ENCODE measurements around the gene CNTNAP5. TPM values are rescaled to one million over a fixed set of nuclear protein-coding genes. Genes with fewer than 3 reads are reported as not detected.
"Not testable (repeated sequence)": the region's sequence is repeated elsewhere in the genome, so short reads cannot be mapped to it uniquely, and the experiment has no call there.

CNTNAP5 gene
- total RNA-seq, 2 donors from 2014 or later = not detected

- Mint-ChIP-seq H3K4me3 (no peak overlapping the region), H3K9me3 (peaks cover 7% of the 10 kb centered on the region), H3K27me3 (no peaks in the 10 kb centered on the region), H3K36me3 (ENCODE audit: low read depth) (no peaks in the 10 kb centered on the region), H3K27ac (no peak overlapping the region), H3K4me1 (no peaks in the 10 kb centered on the region)
- no peak for ATAC-seq (replicated peaks)
These were observed 370.9 kb downstream of the CNTNAP5 start for GRCh38 chr2:124395961-124396360.

- Mint-ChIP-seq H3K27me3 (no peaks in the 10 kb centered on the region), H3K9me3 (peaks cover 23% of the 10 kb centered on the region), H3K4me1 (no peaks in the 10 kb centered on the region), H3K27ac (no peak overlapping the region), H3K4me3 (no peak overlapping the region), H3K36me3 (ENCODE audit: low read depth) (no peaks in the 10 kb centered on the region)
- ATAC-seq (replicated peaks) = no peak
These were observed 377.2 kb downstream of the CNTNAP5 start for GRCh38 chr2:124402274-124402673.

- not testable (repeated sequence) for H3K4me3 Mint-ChIP-seq; H3K27me3 Mint-ChIP-seq; ATAC-seq (replicated peaks); H3K4me1 Mint-ChIP-seq; H3K27ac Mint-ChIP-seq; H3K36me3 Mint-ChIP-seq (ENCODE audit: low read depth)
- H3K9me3 Mint-ChIP-seq = peaks cover 11% of the 10 kb centered on the region
These were observed 382.9 kb downstream of the CNTNAP5 start for GRCh38 chr2:124407836-124408534.

GRCh38 chr2:124424074-124424473, 399.0 kb downstream of the CNTNAP5 start:
- Mint-ChIP-seq H3K9me3 (peaks cover 13% of the 10 kb centered on the region), H3K4me3 (no peak overlapping the region), H3K4me1 (no peaks in the 10 kb centered on the region), H3K36me3 (ENCODE audit: low read depth) (no peaks in the 10 kb centered on the region), H3K27me3 (no peaks in the 10 kb centered on the region), H3K27ac (no peak overlapping the region)
- ATAC-seq (replicated peaks) = no peak

- H3K4me1 Mint-ChIP-seq = no peaks in the 10 kb centered on the region
- no peak overlapping the region for H3K27ac Mint-ChIP-seq
- H3K27me3 Mint-ChIP-seq = no peaks in the 10 kb centered on the region
- ATAC-seq (replicated peaks) = no peak
- H3K36me3 Mint-ChIP-seq (ENCODE audit: low read depth) = no peaks in the 10 kb centered on the region
- H3K4me3 Mint-ChIP-seq = no peak overlapping the region
- peaks cover 12% of the 10 kb centered on the region for H3K9me3 Mint-ChIP-seq
These were observed 401.0 kb downstream of the CNTNAP5 start for GRCh38 chr2:124426122-124426521.

- ATAC-seq (replicated peaks) = no peak
- peaks cover 8% of the 10 kb centered on the region for H3K9me3 Mint-ChIP-seq
- no peaks in the 10 kb centered on the region for H3K4me1 Mint-ChIP-seq
- H3K27ac Mint-ChIP-seq = no peak overlapping the region
- H3K4me3 Mint-ChIP-seq = no peak overlapping the region
- no peaks in the 10 kb centered on the region for H3K36me3 Mint-ChIP-seq (ENCODE audit: low read depth)
- no peaks in the 10 kb centered on the region for H3K27me3 Mint-ChIP-seq
These were observed 401.5 kb downstream of the CNTNAP5 start for GRCh38 chr2:124426625-124427024.

- no peaks in the 10 kb centered on the region for H3K4me1 Mint-ChIP-seq
- H3K9me3 Mint-ChIP-seq = peaks cover 9% of the 10 kb centered on the region
- ATAC-seq (replicated peaks) = no peak
- H3K27ac Mint-ChIP-seq = no peak overlapping the region
- no peaks in the 10 kb centered on the region for H3K36me3 Mint-ChIP-seq (ENCODE audit: low read depth)
- no peak overlapping the region for H3K4me3 Mint-ChIP-seq
- no peaks in the 10 kb centered on the region for H3K27me3 Mint-ChIP-seq
These were observed 412.7 kb downstream of the CNTNAP5 start for GRCh38 chr2:124437811-124438210.

GRCh38 chr2:124450481-124450880, 425.4 kb downstream of the CNTNAP5 start:
- Mint-ChIP-seq H3K4me3 (no peak overlapping the region), H3K9me3 (peaks cover 20% of the 10 kb centered on the region), H3K27me3 (no peaks in the 10 kb centered on the region), H3K4me1 (no peaks in the 10 kb centered on the region), H3K27ac (no peak overlapping the region), H3K36me3 (ENCODE audit: low read depth) (no peaks in the 10 kb centered on the region)
- ATAC-seq (replicated peaks) = no peak

GRCh38 chr2:124476291-124476690, 451.2 kb downstream of the CNTNAP5 start:
- Mint-ChIP-seq H3K4me1 (no peaks in the 10 kb centered on the region), H3K9me3 (peaks cover 3% of the 10 kb centered on the region), H3K4me3 (no peak overlapping the region), H3K27me3 (no peaks in the 10 kb centered on the region), H3K36me3 (ENCODE audit: low read depth) (no peaks in the 10 kb centered on the region), H3K27ac (no peak overlapping the region)
- ATAC-seq (replicated peaks) = no peak

GRCh38 chr2:124478761-124479160, 453.7 kb downstream of the CNTNAP5 start:
- H3K4me3 Mint-ChIP-seq = no peak overlapping the region
- H3K27ac Mint-ChIP-seq = no peak overlapping the region
- no peaks in the 10 kb centered on the region for H3K4me1 Mint-ChIP-seq
- no peak for ATAC-seq (replicated peaks)
- no peaks in the 10 kb centered on the region for H3K27me3 Mint-ChIP-seq
- no peaks in the 10 kb centered on the region for H3K36me3 Mint-ChIP-seq (ENCODE audit: low read depth)
- peaks cover 3% of the 10 kb centered on the region for H3K9me3 Mint-ChIP-seq

- Mint-ChIP-seq H3K27ac (no peak overlapping the region), H3K4me3 (no peak overlapping the region), H3K9me3 (peaks cover 5% of the 10 kb centered on the region), H3K36me3 (ENCODE audit: low read depth) (no peaks in the 10 kb centered on the region), H3K4me1 (no peaks in the 10 kb centered on the region), H3K27me3 (no peaks in the 10 kb centered on the region)
- no peak for ATAC-seq (replicated peaks)
These were observed 455.9 kb downstream of the CNTNAP5 start for GRCh38 chr2:124480958-124481357.

- Mint-ChIP-seq H3K27me3 (no peaks in the 10 kb centered on the region), H3K4me1 (no peaks in the 10 kb centered on the region), H3K9me3 (peaks cover 8% of the 10 kb centered on the region), H3K4me3 (no peak overlapping the region), H3K36me3 (ENCODE audit: low read depth) (no peaks in the 10 kb centered on the region), H3K27ac (no peak overlapping the region)
- ATAC-seq (replicated peaks) = no peak
These were observed 457.0 kb downstream of the CNTNAP5 start for GRCh38 chr2:124482044-124482443.

- ATAC-seq (replicated peaks) = no peak
- Mint-ChIP-seq H3K27ac (no peak overlapping the region), H3K27me3 (no peaks in the 10 kb centered on the region), H3K9me3 (peaks cover 8% of the 10 kb centered on the region), H3K4me1 (no peaks in the 10 kb centered on the region), H3K4me3 (no peak overlapping the region), H3K36me3 (ENCODE audit: low read depth) (no peaks in the 10 kb centered on the region)
These were observed 457.5 kb downstream of the CNTNAP5 start for GRCh38 chr2:124482551-124482950.

- Mint-ChIP-seq H3K27ac (no peak overlapping the region), H3K36me3 (ENCODE audit: low read depth) (no peaks in the 10 kb centered on the region), H3K4me1 (no peaks in the 10 kb centered on the region), H3K4me3 (no peak overlapping the region), H3K9me3 (peaks cover 7% of the 10 kb centered on the region), H3K27me3 (no peaks in the 10 kb centered on the region)
- no peak for ATAC-seq (replicated peaks)
These were observed 460.6 kb downstream of the CNTNAP5 start for GRCh38 chr2:124485659-124486058.

- H3K4me3 Mint-ChIP-seq = no peak overlapping the region
- ATAC-seq (replicated peaks) = no peak
- H3K4me1 Mint-ChIP-seq = no peaks in the 10 kb centered on the region
- no peaks in the 10 kb centered on the region for H3K36me3 Mint-ChIP-seq (ENCODE audit: low read depth)
- H3K27me3 Mint-ChIP-seq = no peaks in the 10 kb centered on the region
- H3K27ac Mint-ChIP-seq = no peak overlapping the region
- H3K9me3 Mint-ChIP-seq = peaks cover 15% of the 10 kb centered on the region
These were observed 464.6 kb downstream of the CNTNAP5 start for GRCh38 chr2:124489686-124490085.

Measured in activated T-helper 17 cell treated with anti-CD3 and anti-CD28 coated beads, Interleukin-2, amount 50 U/mL, for 72 hours (primary cell).